Measurements from ENCODE around the gene RB1.
"Not testable (repeated sequence)": the region's sequence is repeated elsewhere in the genome, so short reads cannot be mapped to it uniquely, and the experiment has no call there.

The RB1 gene

DNA sequence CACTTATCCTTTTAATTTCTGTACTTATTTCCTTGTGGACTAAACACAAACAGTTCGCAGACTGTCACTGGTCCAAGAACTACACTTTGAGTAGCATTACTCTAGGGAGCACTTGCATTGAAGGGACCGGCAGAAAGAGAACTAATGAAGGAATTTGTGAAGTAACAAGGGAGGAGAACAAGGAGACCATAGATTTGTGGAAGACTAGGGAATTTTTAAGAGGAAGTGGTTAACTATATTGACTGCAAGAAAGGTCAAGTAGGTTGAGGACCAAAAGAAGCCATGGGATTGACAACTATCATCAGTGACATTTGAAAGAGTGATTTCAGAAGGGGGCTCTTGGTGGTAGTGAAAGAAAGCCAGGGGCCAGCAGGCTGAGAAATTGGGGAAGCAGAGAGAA lies 4.0 kb upstream of the RB1 start:
- DNase-seq = no peak

DNA sequence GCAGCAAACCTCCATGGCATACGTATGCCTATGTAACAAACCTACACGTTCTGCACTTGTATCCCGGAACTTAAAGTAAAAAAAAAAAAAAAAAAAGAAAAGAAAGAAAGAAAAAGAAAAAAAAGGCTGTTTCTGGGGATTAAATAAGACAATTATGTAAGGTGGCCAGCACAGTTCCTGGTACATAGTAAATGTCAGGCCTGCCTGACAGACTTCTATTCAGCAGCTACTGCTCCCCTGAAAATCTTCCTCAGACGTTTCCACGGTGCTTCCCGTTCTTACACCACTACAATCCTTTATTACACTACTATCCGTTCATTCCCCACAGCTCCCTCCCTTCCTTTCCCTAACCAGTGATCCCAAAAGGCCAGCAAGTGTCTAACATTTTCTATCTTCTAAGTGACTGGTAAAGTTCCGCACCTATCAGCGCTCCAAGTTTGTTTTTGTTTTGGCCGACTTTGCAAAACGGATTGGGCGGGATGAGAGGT lies 636 bp upstream of the RB1 start:
- DNase-seq = no peak

DNA sequence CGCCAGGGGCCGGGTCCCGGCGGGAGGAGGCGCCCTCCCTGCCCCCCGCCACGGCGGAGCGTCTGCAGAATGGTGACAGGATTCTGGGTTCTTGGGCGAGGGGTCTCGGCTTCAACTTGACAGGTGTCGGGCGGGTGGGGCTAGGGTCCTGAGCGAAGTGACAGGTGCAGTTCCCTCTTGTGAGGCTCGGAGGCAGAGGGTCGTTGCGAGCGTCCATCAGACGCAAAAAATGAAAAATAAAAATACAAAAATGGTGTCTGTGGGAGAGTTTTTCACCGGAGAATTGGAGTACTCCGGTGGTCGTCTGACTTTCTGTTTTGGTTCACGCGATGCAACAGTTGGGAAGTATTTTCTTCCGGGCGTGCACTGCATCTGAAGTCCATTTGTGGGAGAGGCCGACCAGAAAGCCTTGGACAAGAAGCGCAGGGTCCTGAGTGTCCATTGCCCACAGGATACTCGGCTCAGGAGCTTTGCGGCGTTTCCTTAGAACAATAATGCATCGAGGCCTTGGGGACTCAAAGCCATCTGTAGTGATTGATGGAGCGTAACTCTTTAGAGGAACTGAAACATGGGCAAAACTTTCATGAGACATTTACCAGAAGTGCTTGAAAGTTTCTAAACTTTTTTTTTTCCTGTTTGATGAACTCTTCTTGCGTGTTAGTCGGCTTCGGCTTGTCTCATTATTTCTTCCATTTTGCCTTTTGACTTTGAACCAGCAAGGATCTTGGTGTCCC lies 759 bp downstream of the RB1 start:
- no peak for DNase-seq

DNA sequence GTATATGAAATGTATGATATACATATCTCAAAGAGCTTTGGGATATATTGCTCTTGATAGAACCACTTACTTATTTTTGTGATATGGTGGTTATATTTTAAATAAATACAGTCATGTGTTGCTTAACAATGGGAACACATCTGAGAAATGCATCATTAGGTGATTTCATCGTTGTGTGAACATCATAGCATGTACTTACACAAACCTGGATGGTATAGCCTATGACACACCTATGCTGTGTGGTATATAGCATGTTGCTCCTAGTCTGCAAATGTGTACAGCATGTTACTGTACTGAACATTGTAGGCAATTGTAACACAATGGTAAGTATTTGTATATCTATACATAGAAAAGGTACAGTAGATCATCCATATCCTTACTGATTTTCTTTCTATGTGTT lies 7.7 kb downstream of the RB1 start:
- no peak for DNase-seq

DNA sequence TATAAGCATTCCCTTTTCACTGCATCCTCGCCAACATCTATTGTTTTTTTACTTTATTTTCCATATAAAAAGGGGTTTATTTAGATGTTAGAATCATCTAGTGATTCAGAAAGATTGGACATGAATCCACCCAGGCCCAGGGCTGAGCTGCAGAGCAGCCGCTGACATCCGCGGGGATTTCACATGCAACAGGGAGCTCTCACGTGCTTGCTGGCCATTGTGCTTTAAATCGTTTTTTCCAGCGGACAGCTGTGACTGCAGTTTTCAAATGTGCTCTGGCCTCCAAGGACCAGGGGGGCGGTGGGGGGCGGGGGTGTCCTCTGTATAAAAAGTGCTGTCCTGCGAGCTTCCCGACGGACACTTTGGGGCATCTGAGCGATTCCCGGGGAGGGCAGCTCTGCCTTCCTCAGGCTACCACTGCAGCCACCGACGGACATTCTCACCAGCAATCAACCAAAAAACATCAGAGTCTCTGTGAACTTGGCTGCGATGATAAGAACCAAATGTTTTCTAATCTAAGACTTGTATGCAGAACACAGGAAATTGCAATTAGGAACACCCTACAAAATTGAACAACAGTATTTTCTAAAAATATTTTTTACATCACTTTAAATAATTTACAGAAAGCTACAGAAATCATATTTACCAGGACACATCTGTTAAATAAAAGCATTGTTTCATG lies 12.6 kb downstream of the RB1 start:
- no peak for DNase-seq

DNA sequence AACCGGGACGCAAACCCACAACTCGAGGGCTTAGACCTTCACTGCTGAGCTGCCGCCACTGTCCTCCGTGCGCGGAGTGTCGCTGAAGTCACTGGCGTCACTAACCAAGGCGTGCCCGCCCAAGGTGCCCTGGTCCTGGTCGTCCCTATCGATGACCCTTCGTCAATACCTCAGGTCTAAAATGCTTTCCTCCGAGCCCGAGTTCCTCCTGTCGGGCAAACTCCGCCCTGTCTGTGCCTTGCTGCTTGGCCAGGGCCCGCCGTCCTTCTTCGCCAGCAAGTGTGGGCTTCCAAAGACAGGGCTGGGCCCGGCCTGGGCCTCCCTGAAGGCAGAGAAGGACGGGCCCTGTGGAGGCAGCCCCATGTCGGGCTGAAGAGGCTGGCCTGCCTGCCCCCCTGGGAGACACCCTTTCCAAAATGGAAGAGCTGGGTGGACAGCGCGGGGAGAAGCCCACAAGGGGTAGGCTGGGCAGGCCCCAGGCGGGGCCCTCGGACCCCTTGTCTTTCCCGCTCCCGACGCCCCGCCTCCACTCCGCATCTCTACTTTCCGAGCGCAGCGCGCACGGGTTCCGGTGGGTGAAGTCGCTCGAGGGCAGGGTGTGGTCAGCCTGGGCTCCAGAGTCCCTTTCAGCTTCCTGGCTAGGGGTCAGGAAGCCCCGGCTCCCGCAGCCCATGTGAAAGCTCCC lies 13.4 kb downstream of the RB1 start:
- no peak for DNase-seq

DNA sequence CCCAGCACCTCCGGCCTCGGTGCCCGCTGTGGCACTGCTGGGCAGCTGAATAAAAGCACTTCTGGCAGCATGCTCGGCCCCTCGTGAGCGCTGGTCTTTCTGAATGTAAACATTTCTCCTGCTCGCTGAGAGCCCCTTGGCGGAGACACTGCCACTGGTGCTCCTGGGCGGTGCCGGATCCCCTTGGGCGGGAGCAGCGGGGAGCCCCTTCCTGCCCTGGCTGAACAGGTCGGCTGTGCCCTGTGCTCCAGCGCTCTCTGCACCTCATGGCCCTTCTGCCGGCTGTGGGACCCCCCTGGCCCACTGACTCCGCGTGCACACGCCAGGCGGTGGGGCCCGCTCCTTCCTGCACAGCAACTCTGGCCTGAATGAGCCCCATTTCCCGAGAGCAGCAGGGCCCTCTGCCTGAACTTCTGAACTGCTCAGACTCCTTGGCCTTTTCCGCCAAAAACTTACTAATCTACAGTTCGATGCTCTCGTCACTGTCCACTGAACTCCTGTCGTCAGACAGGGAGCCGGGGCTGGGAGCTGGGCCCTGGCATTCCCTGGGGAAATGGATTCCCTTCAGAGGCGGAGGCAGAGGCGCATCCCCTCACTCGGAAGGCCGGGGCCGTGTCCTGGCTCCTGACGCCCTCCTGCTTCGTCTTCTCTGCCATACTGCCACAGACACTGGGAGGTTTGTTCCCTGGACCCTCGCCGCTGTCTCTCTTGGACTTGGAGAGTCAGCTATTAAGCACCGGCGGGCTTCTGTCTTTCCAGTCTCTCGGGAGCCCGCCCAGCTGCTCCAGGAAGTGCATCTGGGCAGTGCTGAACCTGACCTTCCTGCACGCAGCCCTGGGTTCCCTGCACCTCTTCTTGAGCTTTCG lies 14.2 kb downstream of the RB1 start:
- no peak for DNase-seq

DNA sequence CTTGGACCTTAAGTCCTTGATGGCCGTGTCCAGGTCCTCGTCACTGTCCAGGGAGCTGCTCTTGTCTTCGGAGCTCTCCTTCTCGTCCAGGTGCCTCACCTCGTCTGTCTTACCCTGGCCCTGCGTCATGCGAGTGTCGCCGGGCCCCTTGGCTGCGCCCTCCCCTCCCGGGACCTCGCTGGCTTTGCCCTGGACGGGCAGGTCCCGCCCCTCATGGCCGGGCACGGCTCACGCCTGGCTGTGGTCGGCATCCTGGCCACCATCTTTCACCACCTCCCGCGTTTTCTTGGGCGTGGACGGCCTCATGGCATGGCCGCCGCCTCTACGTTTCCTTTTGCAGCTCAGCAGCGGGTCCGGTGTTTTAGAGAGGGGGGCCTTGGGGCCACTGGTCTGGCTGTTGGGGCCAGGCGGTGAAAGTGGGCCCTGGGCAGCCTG lies 14.8 kb downstream of the RB1 start:
- DNase-seq = no peak

DNA sequence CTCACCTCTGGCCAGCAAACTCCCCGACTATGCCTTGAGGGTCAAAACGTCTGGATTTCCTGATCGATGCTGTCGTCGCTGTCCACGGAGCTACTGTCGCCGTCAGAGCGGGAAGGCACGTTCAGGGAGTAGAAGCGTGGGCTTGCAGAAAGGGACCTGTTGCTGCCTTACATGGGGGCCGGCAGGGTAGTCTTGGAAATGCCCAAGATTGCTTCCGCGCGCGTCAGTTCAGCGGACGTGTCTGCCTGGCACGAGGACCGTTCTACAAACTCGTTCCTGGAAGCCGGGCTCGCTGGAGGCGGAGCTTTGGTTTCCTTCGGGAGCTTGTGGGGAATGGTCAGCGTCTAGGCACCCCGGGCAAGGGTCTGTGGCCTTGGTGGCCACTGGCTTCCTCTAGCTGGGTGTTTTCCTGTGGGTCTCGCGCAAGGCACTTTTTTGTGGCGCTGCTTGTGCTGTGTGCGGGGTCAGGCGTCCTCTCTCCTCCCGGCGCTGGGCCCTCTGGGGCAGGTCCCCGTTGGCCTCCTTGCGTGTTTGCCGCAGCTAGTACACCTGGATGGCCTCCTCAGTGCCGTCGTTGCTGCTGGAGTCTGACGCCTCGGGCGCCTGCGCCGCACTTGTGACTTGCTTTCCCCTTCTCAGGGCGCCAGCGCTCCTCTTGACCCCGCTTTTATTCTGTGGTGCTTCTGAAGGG lies 15.4 kb downstream of the RB1 start:
- no peak for DNase-seq

DNA sequence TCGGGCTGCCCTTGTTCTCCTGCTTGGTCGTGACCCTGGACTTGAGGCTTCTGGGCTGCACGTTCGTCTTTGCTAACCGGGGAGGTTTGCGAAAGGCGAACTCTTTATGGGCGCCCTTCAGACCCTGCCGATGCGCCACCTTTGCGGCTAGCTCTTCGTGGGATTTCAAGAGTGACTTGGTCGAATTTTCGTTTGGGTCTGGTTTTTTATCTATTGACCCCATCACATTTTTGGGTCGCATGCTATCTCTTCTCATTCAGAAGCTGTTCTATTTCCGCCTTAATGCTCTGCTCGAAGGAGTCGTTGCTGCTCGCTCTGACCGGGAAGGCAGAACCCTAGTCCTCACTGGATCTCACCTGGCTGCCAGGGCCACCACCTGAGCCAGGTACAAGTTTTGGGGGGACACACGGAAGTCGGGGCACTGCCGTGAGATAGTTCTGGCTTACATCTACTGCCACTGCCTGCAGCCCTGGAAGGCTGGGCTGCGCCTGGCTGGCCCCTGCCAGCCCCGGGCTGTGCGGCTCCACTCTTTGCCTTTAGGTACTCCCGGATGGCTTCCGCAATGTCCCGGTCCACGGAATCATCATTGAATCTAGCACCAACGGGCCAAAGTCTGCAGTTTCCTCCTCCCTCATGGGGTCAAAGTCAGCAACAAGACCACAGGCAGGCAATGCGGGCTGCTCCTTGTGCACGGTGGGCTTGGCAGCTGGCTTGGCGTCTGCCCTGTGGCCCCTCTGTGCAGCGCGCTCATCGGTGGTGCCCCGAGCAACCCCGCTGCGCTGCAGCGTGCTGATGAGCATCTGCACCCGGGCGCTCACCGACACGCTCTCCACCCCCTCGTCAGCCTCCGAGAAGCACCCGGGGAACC lies 16.2 kb downstream of the RB1 start:
- no peak for DNase-seq

DNA sequence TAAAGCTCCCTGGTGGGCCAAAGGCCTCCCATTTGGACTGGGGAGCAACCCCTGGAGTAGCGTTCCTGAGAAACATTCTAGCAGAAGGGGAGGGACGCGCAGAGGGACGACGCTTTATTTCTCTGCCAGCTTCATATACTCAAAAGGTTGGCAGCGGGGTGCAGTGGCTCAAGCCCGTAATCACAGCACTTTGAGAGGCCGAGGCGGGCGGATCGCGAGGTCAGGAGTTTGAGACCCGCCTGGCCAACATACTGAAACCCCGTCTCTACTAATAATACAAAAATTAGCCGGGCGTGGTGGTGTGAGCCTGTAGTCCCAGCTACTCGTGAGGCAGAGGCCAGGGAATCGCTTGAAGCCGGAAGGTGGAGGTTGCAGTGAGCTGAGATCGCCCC lies 16.8 kb downstream of the RB1 start:
- DNase-seq = no peak

DNA sequence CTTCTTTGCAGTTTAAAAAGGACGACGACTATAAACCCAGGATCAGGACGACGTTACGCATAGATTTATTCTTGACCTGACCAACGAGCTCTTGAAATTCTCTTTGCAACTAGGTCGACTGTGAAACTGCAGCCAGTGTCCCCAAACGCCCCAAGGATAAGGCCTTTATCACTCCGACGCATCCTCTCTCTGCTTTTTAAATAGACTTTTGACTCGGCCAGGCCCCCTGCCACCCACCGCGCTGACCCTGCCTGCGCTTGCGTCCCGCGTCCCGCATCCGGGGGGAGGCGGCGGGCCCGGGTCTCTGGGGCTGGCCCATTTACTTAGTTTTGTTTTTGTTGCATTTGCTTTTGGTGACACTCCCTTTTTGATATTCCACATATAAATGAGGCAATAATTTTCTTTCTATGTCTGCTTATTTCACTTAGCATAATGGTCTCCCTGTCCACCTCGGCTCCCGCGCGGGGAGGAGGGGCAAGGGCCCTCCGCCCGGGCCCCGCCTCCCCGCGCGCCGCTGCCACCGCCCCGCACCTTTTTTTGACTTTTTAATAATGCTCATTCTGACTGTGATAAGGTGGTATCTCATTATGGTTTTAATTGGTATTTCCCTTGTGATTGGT lies 17.4 kb downstream of the RB1 start:
- DNase-seq = no peak

DNA sequence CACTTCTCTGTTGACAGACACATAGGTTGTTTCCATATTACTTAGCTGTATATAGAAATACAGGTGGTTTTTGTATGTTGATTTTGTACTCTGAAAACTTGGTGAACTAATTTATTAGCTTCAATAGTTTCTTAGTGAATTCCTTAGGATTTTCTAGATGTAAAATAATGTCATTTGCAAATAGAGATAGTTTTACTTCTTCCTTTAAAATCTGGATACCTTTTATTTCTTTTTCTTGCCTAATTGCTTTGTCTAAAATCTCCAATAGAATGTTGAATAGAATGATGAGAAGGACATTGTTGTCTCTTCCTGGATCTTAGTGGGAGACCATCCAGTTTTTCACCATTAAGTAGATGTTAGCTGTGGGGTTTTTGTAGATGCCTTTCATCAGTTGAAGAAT lies 18.7 kb downstream of the RB1 start:
- DNase-seq = no peak

DNA sequence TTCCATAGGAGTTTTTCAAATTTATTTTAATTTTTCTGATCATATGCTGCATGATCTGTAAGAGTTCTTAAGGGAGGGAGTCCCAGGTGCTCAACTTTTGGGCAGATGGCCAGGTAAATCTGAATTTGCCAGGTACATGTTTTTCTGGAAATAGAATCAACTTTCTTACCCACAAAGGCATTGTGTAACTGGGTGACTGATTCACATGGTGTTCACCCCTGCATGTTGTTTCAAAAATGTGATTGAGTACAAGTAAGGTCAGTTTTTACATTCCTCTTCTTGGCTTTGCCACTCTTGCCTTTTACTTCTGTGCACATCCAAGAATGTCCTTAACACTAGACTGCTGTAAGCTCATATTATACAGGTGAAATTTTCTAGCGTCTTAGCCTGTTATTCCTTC lies 30.4 kb downstream of the RB1 start:
- no peak for DNase-seq

DNA sequence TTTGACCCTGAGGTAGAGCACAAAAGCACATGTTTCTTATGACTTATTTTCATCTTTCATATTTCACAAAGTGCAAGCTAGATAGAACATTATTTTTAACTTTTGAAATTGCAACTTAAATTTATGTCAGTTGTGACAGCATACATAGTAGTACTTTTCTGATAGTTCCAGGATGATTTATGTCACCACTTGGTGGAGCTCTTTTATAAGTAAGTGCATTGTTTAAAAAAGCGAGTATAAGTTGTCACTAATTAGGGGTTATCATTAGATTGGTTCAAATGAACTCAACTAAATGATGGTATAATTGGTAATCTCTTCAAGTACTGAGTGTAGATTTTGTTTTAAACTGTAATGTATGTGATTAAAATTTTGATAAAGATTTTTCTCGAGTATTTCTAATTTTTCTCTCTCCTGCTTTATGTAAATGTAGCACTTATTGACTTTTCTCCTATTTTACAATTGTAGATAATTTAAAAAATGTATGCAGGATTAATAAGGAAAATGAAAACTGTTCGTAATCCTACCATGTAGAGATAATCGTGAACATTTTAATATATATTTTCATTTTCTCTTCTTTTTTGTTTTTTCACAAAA lies 31.1 kb downstream of the RB1 start:
- DNase-seq = no peak

DNA sequence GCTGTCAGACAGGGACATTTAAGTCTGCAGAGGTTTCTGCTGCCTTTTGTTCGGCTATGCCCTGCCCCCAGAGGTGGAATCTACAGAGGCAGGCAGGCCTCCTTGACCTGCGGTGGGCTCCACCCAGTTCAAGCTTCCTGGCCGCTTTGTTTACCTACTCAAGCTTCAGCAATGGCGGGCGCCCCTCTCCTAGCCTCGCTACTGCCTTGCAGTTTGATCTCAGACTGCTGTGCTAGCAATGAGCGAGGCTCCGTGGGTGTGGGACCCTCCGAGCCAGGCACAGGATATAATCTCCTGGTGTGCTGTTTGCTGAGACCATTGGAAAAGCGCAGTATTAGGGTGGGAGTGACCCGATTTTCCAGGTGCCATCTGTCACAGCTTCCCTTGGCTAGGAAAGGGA lies 35.6 kb downstream of the RB1 start:
- DNase-seq = not testable (repeated sequence)

DNA sequence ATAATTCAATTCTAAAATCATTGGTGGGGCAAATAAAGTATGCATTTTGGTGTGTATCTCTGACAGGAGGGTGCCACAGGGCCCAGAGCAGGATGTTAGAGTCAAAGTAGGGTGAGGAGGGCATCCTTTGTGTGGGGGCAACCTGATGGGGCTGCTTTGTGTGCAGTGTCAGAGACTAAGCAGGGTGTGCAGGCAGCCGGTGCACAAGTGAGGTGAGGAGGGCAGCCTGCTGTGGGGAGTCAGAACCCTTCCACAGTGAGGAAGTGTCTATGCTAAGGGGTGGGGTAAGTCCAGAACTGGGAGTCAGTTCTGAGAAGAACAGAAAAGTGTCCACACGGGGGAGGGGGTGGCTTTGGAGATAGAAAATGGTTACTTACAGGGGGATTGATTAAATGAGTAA lies 40.7 kb downstream of the RB1 start:
- no peak for DNase-seq

DNA sequence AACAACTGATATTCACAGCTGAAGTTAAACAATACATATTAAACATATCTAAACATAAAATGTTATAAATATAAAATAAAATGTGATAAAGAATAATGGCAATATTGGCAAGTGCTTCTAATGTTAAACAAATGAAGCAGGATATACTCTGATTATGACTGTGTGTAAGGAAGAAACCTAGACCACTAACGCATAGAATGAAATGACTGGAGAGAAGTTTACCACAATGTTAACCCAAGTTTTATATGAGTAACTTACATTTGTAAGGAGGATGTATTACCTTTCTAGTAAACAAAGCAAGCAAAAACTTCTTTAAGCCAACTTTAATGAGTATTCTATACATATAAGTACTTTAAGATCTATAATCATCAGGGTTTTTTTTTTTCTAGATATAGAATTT lies 43.0 kb downstream of the RB1 start:
- DNase-seq = no peak

DNA sequence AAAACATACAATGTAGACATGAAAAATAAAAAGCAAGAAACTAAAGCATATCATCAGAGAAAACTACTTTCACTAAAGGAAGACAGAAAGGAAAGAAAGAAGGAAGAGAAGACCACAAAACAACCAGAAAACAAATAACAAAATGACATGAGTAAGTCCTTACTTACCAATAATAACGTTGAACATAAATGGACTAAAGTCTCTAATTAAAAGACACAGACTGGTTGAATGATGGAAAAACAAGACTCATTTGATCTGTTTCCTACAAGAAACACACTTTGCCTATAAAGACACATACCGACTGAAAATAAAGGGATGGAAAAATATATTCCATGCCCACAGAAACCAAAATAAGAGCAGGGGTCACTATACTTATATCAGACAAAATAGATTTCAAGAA lies 46.0 kb downstream of the RB1 start:
- no peak for DNase-seq

DNA sequence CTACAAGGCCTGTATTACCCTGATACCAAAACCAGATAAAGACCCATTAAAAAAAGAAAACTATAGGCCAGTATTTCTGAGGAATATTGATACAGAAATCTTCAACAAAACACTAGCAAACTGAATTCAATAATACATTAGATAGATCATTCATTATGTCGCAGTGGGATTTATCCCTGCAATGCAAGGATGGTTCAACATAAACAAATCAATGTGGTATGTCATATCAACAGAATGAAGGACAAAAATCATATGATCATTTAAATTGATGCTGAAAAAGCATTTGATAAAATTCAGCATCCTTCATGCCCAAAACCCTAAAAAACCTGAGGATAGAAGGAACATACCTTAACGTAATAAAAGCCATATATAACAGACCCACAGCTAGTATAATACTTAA lies 50.0 kb downstream of the RB1 start:
- no peak for DNase-seq

DNA sequence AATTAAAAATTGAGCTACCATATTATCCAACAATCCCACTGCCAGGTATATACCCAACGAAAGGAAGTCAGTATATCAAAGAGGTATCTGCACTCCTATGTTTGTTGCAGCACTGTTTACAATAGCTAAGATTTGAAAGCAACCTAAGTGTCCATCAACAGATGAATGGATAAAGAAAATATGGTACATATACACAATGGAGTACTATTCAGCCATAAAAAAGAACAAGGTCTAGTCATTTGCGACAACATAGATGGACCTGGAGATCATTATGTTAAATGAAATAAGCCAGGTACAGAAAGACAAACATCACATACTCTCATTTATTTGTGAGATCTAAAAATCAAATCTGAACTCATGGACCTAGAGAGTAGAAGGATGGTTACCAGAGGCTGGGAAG lies 52.0 kb downstream of the RB1 start:
- not testable (repeated sequence) for DNase-seq

Data from activated naive CD4-positive, alpha-beta T cell treated with Interleukin-2 at 50 U/mL for 16 hours (primary cell).